Pons (tissue), 1 donor: ENCODE data around the gene RNF146.
"Not testable (repeated sequence)": the region's sequence is repeated elsewhere in the genome, so short reads cannot be mapped to it uniquely, and the experiment has no call there.

Source experiments
- DNase-seq: peaks from one replicate; pipeline ENCODE4 v3.0.0-alpha.2; 2016; ENCODE audit warnings: low spot score

RNF146 gene

GRCh38 chr6:127266178-127266891, at the start of gene RNF146:
RNF146 (plus strand) TSS chr6:127266864; CDS start chr6:127280339, 13,475 bp downstream.
- DNase-seq, result peak; percentile 92

GRCh38 chr6:127219869-127220268, 46.8 kb upstream of the RNF146 start:
- no peak for DNase-seq

DNA sequence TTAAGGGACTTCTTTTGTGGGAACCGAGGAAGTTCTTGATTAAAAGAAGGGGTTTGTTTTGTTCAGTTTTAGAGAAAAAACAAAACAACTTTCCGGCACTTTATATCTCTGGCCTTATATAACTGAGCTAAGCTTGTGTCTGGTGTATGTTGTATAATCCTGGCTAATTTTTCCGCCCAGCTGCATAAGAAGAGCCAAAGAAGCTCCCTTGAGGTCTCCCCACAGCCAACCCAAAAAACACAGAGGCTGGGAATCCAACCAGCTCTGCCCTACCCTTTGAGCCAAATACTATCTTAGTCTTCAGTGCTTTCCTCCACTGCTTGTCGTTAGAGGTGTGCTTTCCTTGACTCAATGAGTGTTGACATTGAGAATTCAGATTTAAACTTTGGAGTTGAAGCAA, 45.5 kb upstream of the RNF146 start:
- DNase-seq, result no peak

DNA sequence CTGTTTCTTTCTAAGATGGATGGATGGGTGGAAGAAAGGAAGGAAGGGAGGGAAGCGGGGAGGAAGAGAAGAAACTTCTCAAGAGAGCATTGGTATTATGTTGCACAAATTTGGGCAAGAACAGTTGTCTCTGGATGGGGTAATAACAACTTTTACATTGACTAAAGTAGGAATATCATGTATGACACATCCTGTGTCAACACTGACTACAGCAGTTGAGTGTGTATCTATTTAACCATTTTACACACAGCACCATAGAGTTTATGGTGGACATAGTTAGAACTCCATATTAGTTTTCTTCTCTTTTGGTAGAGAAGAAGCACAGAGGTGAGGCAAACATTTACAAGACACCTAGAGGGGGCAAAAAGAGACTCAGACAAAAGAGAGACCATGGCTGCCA, 44.2 kb upstream of the RNF146 start:
- no peak for DNase-seq

GRCh38 chr6:127225497-127225896, 41.2 kb upstream of the RNF146 start:
- no peak for DNase-seq

DNA sequence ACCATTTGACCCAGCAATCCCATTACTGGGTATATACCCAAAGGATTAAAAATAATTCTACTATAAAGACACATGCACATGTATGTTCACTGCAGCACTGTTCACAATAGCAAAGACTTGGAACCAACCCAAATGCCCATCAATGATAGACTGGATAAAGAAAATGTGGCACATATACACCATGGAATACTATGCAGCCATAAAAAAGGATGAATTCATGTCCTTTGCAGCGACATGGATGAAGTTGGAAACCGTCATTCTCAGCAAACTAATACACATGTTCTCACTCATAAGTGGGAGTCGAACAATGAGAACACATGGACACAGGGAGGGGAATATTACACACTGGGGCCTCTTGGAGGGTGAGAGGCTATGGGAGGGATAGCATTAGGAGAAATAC, 32.8 kb upstream of the RNF146 start:
- DNase-seq, result not testable (repeated sequence)

- no peak for DNase-seq
Observed at GRCh38 chr6:127243501-127243900, 23.2 kb upstream of the RNF146 start.

- DNase-seq, result no peak
Observed at GRCh38 chr6:127247114-127248096, 19.3 kb upstream of the RNF146 start.

- DNase-seq, result no peak
Observed at GRCh38 chr6:127249621-127250020, 17.0 kb upstream of the RNF146 start.

DNA sequence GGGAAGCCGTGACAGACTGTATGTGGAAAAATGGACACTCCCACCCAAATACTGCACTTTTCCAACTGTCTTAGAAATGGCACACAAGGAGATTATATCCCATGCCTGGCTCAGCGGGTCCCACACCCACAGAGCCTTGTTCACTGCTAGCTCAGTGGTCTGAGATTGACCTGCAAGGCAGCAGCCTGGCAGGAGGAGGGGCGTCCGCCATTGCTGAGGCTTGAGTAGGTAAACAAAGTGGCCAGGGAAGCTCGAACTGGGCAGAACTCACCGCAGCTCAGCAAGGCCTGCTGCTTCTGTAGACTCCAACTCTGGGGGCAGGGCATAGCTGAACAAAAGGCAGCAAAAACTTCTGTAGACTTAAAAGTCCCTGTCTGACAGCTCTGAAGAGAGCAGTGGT, 11.4 kb upstream of the RNF146 start:
- DNase-seq, result no peak

GRCh38 chr6:127262896-127263295, 3.8 kb upstream of the RNF146 start:
- no peak for DNase-seq

GRCh38 chr6:127263481-127263880, 3.2 kb upstream of the RNF146 start:
- no peak for DNase-seq

GRCh38 chr6:127266892-127267645, 405 bp downstream of the RNF146 start:
- DNase-seq, result peak; percentile 46

GRCh38 chr6:127267646-127268625, 1.3 kb downstream of the RNF146 start:
- DNase-seq, result peak; percentile 33

GRCh38 chr6:127272576-127272975, 5.9 kb downstream of the RNF146 start:
- DNase-seq, result no peak

- no peak for DNase-seq
Observed at GRCh38 chr6:127273499-127273898, 6.8 kb downstream of the RNF146 start.

DNA sequence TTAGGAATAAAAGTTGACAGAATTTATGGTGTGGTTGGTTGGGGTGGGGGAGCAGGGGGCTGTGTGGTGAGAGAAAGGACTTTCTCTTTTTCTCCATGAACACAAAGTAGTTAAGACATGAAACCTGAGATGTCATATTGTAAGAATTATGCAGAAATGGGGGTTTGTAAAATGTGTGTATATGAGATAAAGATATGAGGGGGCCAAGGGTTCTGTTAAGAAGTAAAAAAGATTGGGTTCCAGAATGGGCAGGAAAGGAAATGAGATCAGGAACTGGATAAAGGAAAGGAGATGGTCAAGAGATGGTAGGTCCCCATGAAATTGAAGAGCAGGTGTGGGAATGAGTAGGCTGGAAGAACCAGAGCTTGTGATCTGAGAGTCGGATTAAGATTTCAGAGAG, 9.7 kb downstream of the RNF146 start:
- DNase-seq, result no peak

GRCh38 chr6:127277878-127278843, 11.5 kb downstream of the RNF146 start:
- DNase-seq, result no peak

DNA sequence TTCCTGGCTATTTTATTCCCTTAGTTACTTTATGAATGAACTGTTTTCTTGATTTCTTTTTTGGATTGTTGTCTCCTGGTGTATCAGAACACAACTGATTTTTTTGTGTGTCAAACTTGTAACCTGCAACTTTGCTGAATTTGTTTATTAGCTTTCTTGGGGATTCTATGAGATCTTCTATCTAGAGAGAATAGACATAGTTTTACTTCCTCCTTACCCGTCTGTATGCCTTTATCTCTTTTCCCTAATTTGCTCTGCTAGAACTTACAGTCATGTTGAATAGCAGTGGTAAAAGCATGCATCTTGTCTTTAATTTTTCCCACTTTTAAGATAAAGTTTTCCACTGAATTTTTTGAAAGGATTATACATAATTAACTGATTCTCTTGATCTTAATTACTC, 13.2 kb downstream of the RNF146 start:
- DNase-seq, result no peak

DNA sequence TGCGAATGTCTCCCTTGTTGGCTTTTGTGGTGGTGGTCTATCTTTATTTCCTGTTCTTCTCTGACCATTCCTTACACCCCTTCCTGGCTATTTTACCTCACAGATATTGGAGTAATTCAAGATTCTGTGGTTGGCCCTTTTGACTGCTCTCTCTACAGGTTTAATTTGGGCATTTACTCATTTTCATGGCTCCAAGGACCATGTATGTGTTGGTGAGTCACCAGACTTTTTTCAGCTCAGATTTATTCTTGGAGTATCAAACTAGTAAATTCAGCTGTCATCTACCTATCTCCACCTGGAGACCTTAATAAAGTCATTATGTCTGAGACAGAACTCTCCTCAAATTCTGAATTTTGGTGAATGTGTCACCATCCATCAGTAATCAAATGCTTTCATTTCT, 15.5 kb downstream of the RNF146 start:
- no peak for DNase-seq
